NOMO-1 (cell line): Measurements from ENCODE around the gene BTNL3.
"Not testable (repeated sequence)": the region's sequence is repeated elsewhere in the genome, so short reads cannot be mapped to it uniquely, and the experiment has no call there.

Experiments
- DNase-seq, 2 experiments: peaks; one replicate each; lab custom pipeline; 2025; ENCODE audit not compliant: unreplicated experiment in 2 of 2; lab: John Stamatoyannopoulos, UW

BTNL3 gene

GRCh38 chr5:180988592-180988991 is at the start of gene BTNL3:
BTNL3 (plus strand) TSS chr5:180988846; CDS start chr5:180989029, 183 bp downstream.
- DNase-seq: no peak

GRCh38 chr5:180950291-180950949 is 38.2 kb upstream of the BTNL3 start:
- DNase-seq: no peak

GRCh38 chr5:180959661-180960060 is 29.0 kb upstream of the BTNL3 start:
- DNase-seq: no peak

- DNase-seq: no peak
These were observed 28.4 kb upstream of the BTNL3 start for GRCh38 chr5:180960209-180960608.

- DNase-seq: no peak
These were observed 19.2 kb upstream of the BTNL3 start for GRCh38 chr5:180969406-180969805.

- DNase-seq: no peak
These were observed 18.3 kb upstream of the BTNL3 start for GRCh38 chr5:180970336-180970735.

GRCh38 chr5:180970875-180971274 is 17.8 kb upstream of the BTNL3 start:
- no peak for DNase-seq

- no peak for DNase-seq
These were observed 13.9 kb upstream of the BTNL3 start for GRCh38 chr5:180974612-180975315.

GRCh38 chr5:180975338-180975737 is 13.3 kb upstream of the BTNL3 start:
- DNase-seq: no peak

- no peak for DNase-seq
These were observed 12.1 kb upstream of the BTNL3 start for GRCh38 chr5:180976518-180976917.

GRCh38 chr5:180977852-180978251 is 10.8 kb upstream of the BTNL3 start:
- no peak for DNase-seq

GRCh38 chr5:180982008-180982741 is 6.5 kb upstream of the BTNL3 start:
- DNase-seq: no peak

- DNase-seq: no peak
These were observed 630 bp upstream of the BTNL3 start for GRCh38 chr5:180988016-180988415.

- DNase-seq: no peak
These were observed 1.6 kb downstream of the BTNL3 start for GRCh38 chr5:180990086-180990881.

GRCh38 chr5:180990882-180991242 is 2.2 kb downstream of the BTNL3 start:
- no peak for DNase-seq

- DNase-seq: no peak
These were observed 13.3 kb downstream of the BTNL3 start for GRCh38 chr5:181001947-181002346.

- no peak for DNase-seq
These were observed 17.1 kb downstream of the BTNL3 start for GRCh38 chr5:181005791-181006190.

- no peak for DNase-seq
These were observed 19.5 kb downstream of the BTNL3 start for GRCh38 chr5:181008136-181008535.

GRCh38 chr5:181010018-181010417 is 21.4 kb downstream of the BTNL3 start:
- not testable (repeated sequence) for DNase-seq

- not testable (repeated sequence) for DNase-seq
These were observed 26.0 kb downstream of the BTNL3 start for GRCh38 chr5:181014654-181015053.

- not testable (repeated sequence) for DNase-seq
These were observed 28.8 kb downstream of the BTNL3 start for GRCh38 chr5:181017448-181017847.
